ENCODE measurements around the gene BTN3A1.

GRCh38 chr6:26412228-26412627 lies 10.2 kb downstream of the BTN3A1 start:
- TF ChIP-seq CTCF (IDR thresholded peaks at IDR 0.05; ENCODE audit: low read depth, low read length) (no peak), EZH2phosphoT487 (IDR thresholded peaks at IDR 0.05; ENCODE audit: low read depth) (no peak)
